Measurements from ENCODE around the gene WNK1.

Gene WNK1

GRCh38 chr12:954741-955140, 202.4 kb downstream of the WNK1 start:
- DNase-seq, result no peak

- no peak for DNase-seq
Observed at GRCh38 chr12:955939-956338, 203.6 kb downstream of the WNK1 start.

GRCh38 chr12:958588-959123, 206.3 kb downstream of the WNK1 start:
- DNase-seq, result no peak
